ENCODE measurements around the gene MYO15B.

Gene MYO15B

GRCh38 chr17:75565618-75566017, 22.0 kb upstream of the MYO15B start:
- Histone ChIP-seq H3K4me1 (ENCODE audit: control extremely low read depth in 1 of 4, control insufficient read depth in 4 of 4, insufficient read depth in 4 of 4, low read length in 3 of 4) (peaks cover 0 to 9% (median 6%) of the 10 kb centered on the region in 4 experiments), H3K27me3 (replicated peaks in 2 of 5; ENCODE audit: control insufficient read depth in 4 of 5, insufficient read depth in 5 of 5, low read length in 4 of 5) (no peaks in the 10 kb centered on the region), H3K4me3 (ENCODE audit: control insufficient read depth in 1 of 7, extremely low read depth in 1 of 7, insufficient read depth in 4 of 7, low read depth in 2 of 7, low read length in 6 of 7) (no peak overlapping the region), H3K36me3 (ENCODE audit: control insufficient read depth in 4 of 4, insufficient read depth in 4 of 4, low read length in 3 of 4) (peaks cover 2 to 10% (median 6%) of the 10 kb centered on the region in 4 experiments), H3K27ac (ENCODE audit: insufficient read depth in 1 of 2, low read depth in 1 of 2, low read length in 2 of 2, poor library complexity in 1 of 2, severe bottlenecking in 2 of 2) (no peak overlapping the region), H3K9me3 (ENCODE audit: control extremely low read depth in 1 of 5, control insufficient read depth in 4 of 5, insufficient read depth in 2 of 5, low read depth in 1 of 5, low read length in 4 of 5) (no peaks in the 10 kb centered on the region)
- no peak for DNase-seq
- CTCF ChIA-PET = interaction anchor here (0.9 kb wide), 1 partner anchor 34 kb away, joined by 3 read pairs; no protein-coding TSS in a partner anchor
- WGBS (ENCODE audit: insufficient coverage) = 98% methylated on average over 5 of the region's 6 CpGs
- POLR2A ChIA-PET = no interaction called here

- Histone ChIP-seq H3K4me3 (ENCODE audit: control insufficient read depth in 1 of 7, extremely low read depth in 1 of 7, insufficient read depth in 4 of 7, low read depth in 2 of 7, low read length in 6 of 7) (no peak overlapping the region), H3K9me3 (ENCODE audit: control extremely low read depth in 1 of 5, control insufficient read depth in 4 of 5, insufficient read depth in 2 of 5, low read depth in 1 of 5, low read length in 4 of 5) (no peaks in the 10 kb centered on the region), H3K4me1 (ENCODE audit: control extremely low read depth in 1 of 4, control insufficient read depth in 4 of 4, insufficient read depth in 4 of 4, low read length in 3 of 4) (peaks cover 0 to 17% (median 14%) of the 10 kb centered on the region in 4 experiments), H3K27me3 (replicated peaks in 2 of 5; ENCODE audit: control insufficient read depth in 4 of 5, insufficient read depth in 5 of 5, low read length in 4 of 5) (no peaks in the 10 kb centered on the region), H3K36me3 (ENCODE audit: control insufficient read depth in 4 of 4, insufficient read depth in 4 of 4, low read length in 3 of 4) (peaks cover 2 to 10% (median 6%) of the 10 kb centered on the region in 4 experiments), H3K27ac (ENCODE audit: insufficient read depth in 1 of 2, low read depth in 1 of 2, low read length in 2 of 2, poor library complexity in 1 of 2, severe bottlenecking in 2 of 2) (no peak overlapping the region)
- POLR2A ChIA-PET = no interaction called here
- DNase-seq = no peak
- 94% methylated on average over 6 of the region's 6 CpGs for WGBS (ENCODE audit: insufficient coverage)
- CTCF ChIA-PET = no interaction called here
Measured at GRCh38 chr17:75566416-75566815, 21.2 kb upstream of the MYO15B start.

DNA sequence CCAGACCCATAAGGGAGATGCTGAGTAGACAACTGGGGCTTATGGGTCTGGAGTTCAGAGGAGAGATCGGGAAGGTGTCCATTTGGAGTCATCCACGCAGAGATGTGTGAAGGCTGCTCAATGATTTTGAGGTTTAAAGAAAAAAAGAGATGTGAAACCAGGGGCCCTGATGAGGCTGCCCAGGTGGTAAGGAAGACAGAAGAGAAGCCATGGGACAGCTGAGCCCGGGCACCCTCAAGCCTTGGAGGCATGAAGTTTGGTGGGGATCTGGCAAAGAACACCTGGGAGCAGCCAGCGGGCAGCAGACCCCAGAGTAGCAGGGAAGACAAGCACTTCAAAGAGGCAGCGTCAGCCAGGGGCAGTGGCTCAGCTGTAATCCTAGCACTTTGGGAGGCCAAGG, 20.8 kb upstream of the MYO15B start:
- H3K4me1 ChIP-seq (ENCODE audit: control extremely low read depth in 1 of 4, control insufficient read depth in 4 of 4, insufficient read depth in 4 of 4, low read length in 3 of 4) = peaks cover 0 to 21% (median 18%) of the 10 kb centered on the region in 4 experiments
- 95% methylated on average over 4 of the region's 5 CpGs for WGBS (ENCODE audit: insufficient coverage)
- ChIA-PET POLR2A (no interaction called here), CTCF (no interaction called here)
- no peaks in the 10 kb centered on the region for H3K9me3 ChIP-seq (ENCODE audit: control extremely low read depth in 1 of 5, control insufficient read depth in 4 of 5, insufficient read depth in 2 of 5, low read depth in 1 of 5, low read length in 4 of 5)
- no peak for DNase-seq
- H3K27ac ChIP-seq (ENCODE audit: insufficient read depth in 1 of 2, low read depth in 1 of 2, low read length in 2 of 2, poor library complexity in 1 of 2, severe bottlenecking in 2 of 2) = no peak overlapping the region
- H3K36me3 ChIP-seq (ENCODE audit: control insufficient read depth in 4 of 4, insufficient read depth in 4 of 4, low read length in 3 of 4) = peaks cover 2 to 10% (median 6%) of the 10 kb centered on the region in 4 experiments
- H3K27me3 ChIP-seq (replicated peaks in 2 of 5; ENCODE audit: control insufficient read depth in 4 of 5, insufficient read depth in 5 of 5, low read length in 4 of 5) = no peaks in the 10 kb centered on the region
- H3K4me3 ChIP-seq (ENCODE audit: control insufficient read depth in 1 of 7, extremely low read depth in 1 of 7, insufficient read depth in 4 of 7, low read depth in 2 of 7, low read length in 6 of 7) = no peak overlapping the region

DNA sequence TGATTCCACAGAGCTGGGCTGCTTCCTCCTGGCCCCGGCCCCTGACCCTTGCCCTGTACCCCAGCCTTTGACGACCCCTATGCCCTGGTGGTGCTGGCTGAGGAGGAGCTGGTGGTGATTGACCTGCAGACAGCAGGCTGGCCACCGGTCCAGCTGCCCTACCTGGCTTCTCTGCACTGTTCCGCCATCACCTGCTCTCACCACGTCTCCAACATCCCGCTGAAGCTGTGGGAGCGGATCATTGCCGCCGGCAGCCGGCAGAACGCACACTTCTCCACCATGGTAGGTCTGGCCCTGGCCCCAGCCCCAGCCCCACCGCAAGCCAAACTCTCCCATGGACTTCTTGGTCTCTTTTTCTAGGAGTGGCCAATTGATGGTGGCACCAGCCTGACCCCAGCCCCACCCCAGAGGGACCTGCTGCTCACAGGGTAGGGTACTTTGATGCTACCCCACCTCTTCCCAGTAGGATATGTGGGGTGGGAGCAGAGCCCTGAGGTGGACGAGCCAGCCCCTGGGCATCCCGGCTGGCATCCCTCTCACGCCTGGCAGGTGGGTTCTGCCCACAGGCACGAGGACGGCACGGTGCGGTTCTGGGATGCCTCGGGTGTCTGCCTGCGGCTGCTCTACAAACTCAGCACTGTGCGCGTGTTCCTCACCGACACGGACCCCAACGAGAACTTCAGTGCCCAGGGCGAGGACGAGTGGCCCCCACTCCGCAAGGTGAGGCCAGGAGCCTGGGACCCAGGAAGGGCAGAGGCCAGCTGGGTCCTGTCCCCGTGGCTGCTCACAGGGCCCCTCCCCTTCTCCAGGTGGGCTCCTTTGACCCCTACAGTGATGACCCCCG, 19.0 kb upstream of the MYO15B start:
- no peak for DNase-seq
- Histone ChIP-seq H3K36me3 (ENCODE audit: control insufficient read depth in 4 of 4, insufficient read depth in 4 of 4, low read length in 3 of 4) (peaks cover 0 to 5% (median 3%) of the 10 kb centered on the region in 4 experiments), H3K27me3 (replicated peaks in 2 of 5; ENCODE audit: control insufficient read depth in 4 of 5, insufficient read depth in 5 of 5, low read length in 4 of 5) (no peaks in the 10 kb centered on the region), H3K4me3 (ENCODE audit: control insufficient read depth in 1 of 7, extremely low read depth in 1 of 7, insufficient read depth in 4 of 7, low read depth in 2 of 7, low read length in 6 of 7) (no peak overlapping the region), H3K9me3 (ENCODE audit: control extremely low read depth in 1 of 5, control insufficient read depth in 4 of 5, insufficient read depth in 2 of 5, low read depth in 1 of 5, low read length in 4 of 5) (no peaks in the 10 kb centered on the region), H3K4me1 (ENCODE audit: control extremely low read depth in 1 of 4, control insufficient read depth in 4 of 4, insufficient read depth in 4 of 4, low read length in 3 of 4) (peaks cover 0 to 22% (median 20%) of the 10 kb centered on the region in 4 experiments), H3K27ac (ENCODE audit: insufficient read depth in 1 of 2, low read depth in 1 of 2, low read length in 2 of 2, poor library complexity in 1 of 2, severe bottlenecking in 2 of 2) (no peak overlapping the region)
- ChIA-PET POLR2A (no interaction called here), CTCF (interaction anchor here (0.6 to 1.8 kb wide), 2 partner anchors 12 to 257 kb away, joined by 3 to 4 read pairs; no protein-coding TSS in a partner anchor)
- 98% methylated on average over 19 of the region's 31 CpGs for WGBS (ENCODE audit: insufficient coverage)

- WGBS (ENCODE audit: insufficient coverage) = 96% methylated on average over 26 of the region's 35 CpGs
- H3K36me3 ChIP-seq (ENCODE audit: control insufficient read depth in 4 of 4, insufficient read depth in 4 of 4, low read length in 3 of 4) = peaks cover 0 to 2% (median 0%) of the 10 kb centered on the region in 4 experiments
- no peaks in the 10 kb centered on the region for H3K9me3 ChIP-seq (ENCODE audit: control extremely low read depth in 1 of 5, control insufficient read depth in 4 of 5, insufficient read depth in 2 of 5, low read depth in 1 of 5, low read length in 4 of 5)
- H3K27me3 ChIP-seq (replicated peaks in 2 of 5; ENCODE audit: control insufficient read depth in 4 of 5, insufficient read depth in 5 of 5, low read length in 4 of 5) = no peaks in the 10 kb centered on the region
- H3K4me1 ChIP-seq (ENCODE audit: control extremely low read depth in 1 of 4, control insufficient read depth in 4 of 4, insufficient read depth in 4 of 4, low read length in 3 of 4) = peaks cover 0 to 22% (median 20%) of the 10 kb centered on the region in 4 experiments
- H3K27ac ChIP-seq (ENCODE audit: insufficient read depth in 1 of 2, low read depth in 1 of 2, low read length in 2 of 2, poor library complexity in 1 of 2, severe bottlenecking in 2 of 2) = peak overlapping the region; percentile 33 to 91
- H3K4me3 ChIP-seq (ENCODE audit: control insufficient read depth in 1 of 7, extremely low read depth in 1 of 7, insufficient read depth in 4 of 7, low read depth in 2 of 7, low read length in 6 of 7) = no peak overlapping the region
- ChIA-PET POLR2A (interaction anchor here (1.5 kb wide), 1 partner anchor 18 kb away, joined by 5 read pairs; no protein-coding TSS in a partner anchor), CTCF (interaction anchor here (1.3 to 1.8 kb wide), 3 partner anchors 11 to 300 kb away, joined by 4 to 5 read pairs (median 5); partner anchors contain the start of gene MIF4GD)
- DNase-seq = no peak
Measured at GRCh38 chr17:75570034-75570676, 17.4 kb upstream of the MYO15B start.

DNA sequence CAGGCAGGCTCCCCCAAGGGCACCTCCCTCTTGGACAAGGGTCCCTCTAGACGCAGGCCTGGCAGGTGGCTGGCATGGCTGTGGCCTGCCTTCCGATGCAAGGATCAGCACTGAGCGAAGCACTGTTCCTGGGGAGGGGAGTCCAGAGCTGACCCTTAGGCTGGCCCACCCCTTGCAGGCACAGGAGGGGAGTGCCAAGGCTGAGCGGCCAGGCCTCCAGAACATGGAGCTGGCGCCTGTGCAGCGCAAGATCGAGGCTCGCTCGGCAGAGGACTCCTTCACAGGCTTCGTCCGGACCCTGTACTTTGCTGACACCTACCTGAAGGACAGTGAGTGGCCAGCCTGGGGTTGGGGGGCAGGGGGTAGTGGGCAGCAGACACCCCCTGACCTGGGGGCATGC, 16.8 kb upstream of the MYO15B start:
- CTCF ChIA-PET = interaction anchor here (0.9 to 1.5 kb wide), 9 partner anchors 13 to 300 kb away, joined by 3 to 9 read pairs (median 4); partner anchors contain the start of gene MIF4GD
- Histone ChIP-seq H3K36me3 (ENCODE audit: control insufficient read depth in 4 of 4, insufficient read depth in 4 of 4, low read length in 3 of 4) (peaks cover 0 to 2% (median 0%) of the 10 kb centered on the region in 4 experiments), H3K4me3 (ENCODE audit: control insufficient read depth in 1 of 7, extremely low read depth in 1 of 7, insufficient read depth in 4 of 7, low read depth in 2 of 7, low read length in 6 of 7) (no peak overlapping the region), H3K9me3 (ENCODE audit: control extremely low read depth in 1 of 5, control insufficient read depth in 4 of 5, insufficient read depth in 2 of 5, low read depth in 1 of 5, low read length in 4 of 5) (no peaks in the 10 kb centered on the region), H3K27ac (ENCODE audit: insufficient read depth in 1 of 2, low read depth in 1 of 2, low read length in 2 of 2, poor library complexity in 1 of 2, severe bottlenecking in 2 of 2) (peak overlapping the region; percentile 33 to 91), H3K4me1 (ENCODE audit: control extremely low read depth in 1 of 4, control insufficient read depth in 4 of 4, insufficient read depth in 4 of 4, low read length in 3 of 4) (peaks cover 0 to 22% (median 20%) of the 10 kb centered on the region in 4 experiments), H3K27me3 (replicated peaks in 2 of 5; ENCODE audit: control insufficient read depth in 4 of 5, insufficient read depth in 5 of 5, low read length in 4 of 5) (no peaks in the 10 kb centered on the region)
- POLR2A ChIA-PET = interaction anchor here (0.6 to 1.5 kb wide), 3 partner anchors 18 to 447 kb away, joined by 3 to 6 read pairs (median 5); no protein-coding TSS in a partner anchor
- DNase-seq = no peak
- WGBS (ENCODE audit: insufficient coverage) = 96% methylated on average over 4 of the region's 11 CpGs

Measured in common myeloid progenitor, CD34-positive (primary cell).